Aorta (tissue), 5 donors: ENCODE data around the gene TNFAIP3. TPM values are rescaled to one million over a fixed set of nuclear protein-coding genes. Genes with fewer than 3 reads are reported as not detected.

ENCODE experiments used
- ATAC-seq: fragments of 200-7000 bp; cut with Tn5 transposase; one replicate; pipeline ENCODE4 v1.9.1; 2022; ENCODE audit warnings: moderate library complexity; ENCODE audit not compliant: low FRiP score
- DNase-seq, 2 donors: peaks; one replicate each; pipeline ENCODE4 v3.0.0-alpha.2; 2020
- H3K27ac ChIP-seq, 2 donors: one replicate each; pipeline ENCODE4 v1.5.1; 2013; ENCODE audit warnings: low read length in 2 of 2, mild to moderate bottlenecking in 2 of 2, moderate library complexity in 2 of 2, control low read depth in 1 of 2, inconsistent platforms in 1 of 2, low read depth in 1 of 2
- H3K27me3 ChIP-seq, 2 donors: one replicate each; pipeline ENCODE4 v1.6.1; 2013; ENCODE audit warnings: control low read depth in 1 of 2, low read length in 1 of 2, mild to moderate bottlenecking in 1 of 2, moderate library complexity in 1 of 2; ENCODE audit not compliant: insufficient read depth in 2 of 2, control insufficient read depth in 1 of 2
- H3K36me3 ChIP-seq, 2 donors: one replicate each; pipeline ENCODE4 v1.6.1; 2013; ENCODE audit warnings: control low read depth in 1 of 2, low read length in 1 of 2, mild to moderate bottlenecking in 1 of 2; ENCODE audit not compliant: insufficient read depth in 2 of 2, control insufficient read depth in 1 of 2
- H3K4me1 ChIP-seq, 2 donors: one replicate each; pipeline ENCODE4 v1.6.1; 2013; ENCODE audit warnings: low read length in 2 of 2, control low read depth in 1 of 2, mild to moderate bottlenecking in 1 of 2, moderate library complexity in 1 of 2; ENCODE audit not compliant: insufficient read depth in 2 of 2, control insufficient read depth in 1 of 2
- H3K4me3 ChIP-seq, 2 donors: one replicate each; pipeline ENCODE4 v1.5.1; 2013; ENCODE audit warnings: low read length in 2 of 2, control low read depth in 1 of 2, mild to moderate bottlenecking in 1 of 2
- H3K9me3 ChIP-seq: one replicate; pipeline ENCODE4 v1.6.1; 2013; ENCODE audit warnings: mild to moderate bottlenecking, low read length; ENCODE audit not compliant: control insufficient read depth
- WGBS, 2 donors: extraction: QIAGEN DNeasy Blood & Tissue Kit; methylation state at CpG; one replicate each; pipeline ENCODE4 v1.1.7; 2013; 5-methylcytosine and 5-hydroxymethylcytosine counted together
- intact Hi-C, 2 donors: fragments of 100-400 bp; cut with DNase I; formaldehyde crosslinking; loops; one replicate each; pipeline versions ENCODE4 v1.14.2 to v1.15.0; 2022
- polyA plus RNA-seq, 2 donors: library from polyadenylated mRNA; stranded (reverse); fragments of 200-250 nt; gene quantifications; one replicate each; pipeline ENCODE4 v1.2.3, GENCODE V29; 2013
- total RNA-seq, 2 donors: library from RNA; stranded (reverse); fragmentation: NEBNext Ultra II Directional; extraction: Animal tissue kit (Norgen Biotek cat#: 25700); gene quantifications; one replicate each; pipeline ENCODE4 v1.2.1, GENCODE V29; 2021
- donor health status: healthy with polysubstance abuse.
- donor health status: Bipolar disorder and iron deficiency.
- donor health status: DM: no; HTN: no; CAD: no.
- donor health status: DM: no; HTN: no; CAD: no.
- donor health status: DM: yes; HTN: yes; CAD: no.

Gene TNFAIP3
- total and polyA plus RNA-seq, 4 donors, result 4.9 to 40.2 (median 13.8) TPM

- no peaks in the 10 kb centered on the region for H3K4me1 ChIP-seq
- no peak overlapping the region for H3K27ac ChIP-seq
- 84 to 86% methylated on average over 7 of the region's 7 CpGs for WGBS, 2 donors
- ATAC-seq (no peak), DNase-seq (no peak)
- no peaks in the 10 kb centered on the region for H3K27me3 ChIP-seq
- no peaks in the 10 kb centered on the region for H3K36me3 ChIP-seq
- no peak overlapping the region for H3K4me3 ChIP-seq
- H3K9me3 ChIP-seq, result no peaks in the 10 kb centered on the region
- intact Hi-C loops, result no loop called here
These were observed 13.4 kb upstream of the TNFAIP3 start for GRCh38 chr6:137853569-137854213.

- no peak for ATAC-seq
- Histone ChIP-seq H3K4me3 (no peak overlapping the region), H3K27me3 (no peaks in the 10 kb centered on the region), H3K27ac (no peak overlapping the region), H3K4me1 (no peaks in the 10 kb centered on the region), H3K36me3 (no peaks in the 10 kb centered on the region), H3K9me3 (no peaks in the 10 kb centered on the region)
- DNase-seq, result no peak
- WGBS, 2 donors, result 94 to 96% methylated on average over 2 of the region's 2 CpGs
- intact Hi-C loops, result no loop called here
These were observed 10.7 kb upstream of the TNFAIP3 start for GRCh38 chr6:137856138-137856898.

- Histone ChIP-seq H3K27ac (no peak overlapping the region), H3K36me3 (no peaks in the 10 kb centered on the region), H3K4me3 (no peak overlapping the region), H3K9me3 (no peaks in the 10 kb centered on the region), H3K4me1 (no peaks in the 10 kb centered on the region), H3K27me3 (no peaks in the 10 kb centered on the region)
- intact Hi-C loops, result no loop called here
- DNase-seq (no peak), ATAC-seq (no peak)
- WGBS, 2 donors, result 36 to 40% methylated on average over 3 of the region's 3 CpGs
These were observed 8.0 kb upstream of the TNFAIP3 start for GRCh38 chr6:137859025-137859424.

- intact Hi-C loops, result loop anchor here in 1 of 2 donors (10.0 kb wide), 1 partner anchor 646 kb away; the partner anchor contains the start of gene IFNGR1
- no peaks in the 10 kb centered on the region for H3K27me3 ChIP-seq
- no peaks in the 10 kb centered on the region for H3K4me1 ChIP-seq
- H3K27ac ChIP-seq, result no peak overlapping the region
- H3K36me3 ChIP-seq, result no peaks in the 10 kb centered on the region
- no peak overlapping the region for H3K4me3 ChIP-seq
- WGBS, 2 donors, result 71 to 77% methylated on average over 3 of the region's 3 CpGs
- ATAC-seq, result no peak
- no peak for DNase-seq
- H3K9me3 ChIP-seq, result no peaks in the 10 kb centered on the region
These were observed 6.6 kb upstream of the TNFAIP3 start for GRCh38 chr6:137860394-137861005.

GRCh38 chr6:137861550-137862337 is 5.3 kb upstream of the TNFAIP3 start:
- intact Hi-C loops, result loop anchor here in 1 of 2 donors (10.0 kb wide), 1 partner anchor 647 kb away; the partner anchor contains the start of gene IFNGR1

GRCh38 chr6:137862419-137863090 is 4.5 kb upstream of the TNFAIP3 start:
- no peak for DNase-seq
- no peaks in the 10 kb centered on the region for H3K36me3 ChIP-seq
- H3K27ac ChIP-seq, result no peak overlapping the region
- 7 to 17% methylated on average over 5 of the region's 5 CpGs for WGBS, 2 donors
- no peak overlapping the region for H3K4me3 ChIP-seq
- intact Hi-C loops, result loop anchor here in 1 of 2 donors (10.0 kb wide), 1 partner anchor 648 kb away; the partner anchor contains the start of gene IFNGR1
- no peaks in the 10 kb centered on the region for H3K9me3 ChIP-seq
- no peaks in the 10 kb centered on the region for H3K4me1 ChIP-seq
- no peak for ATAC-seq
- H3K27me3 ChIP-seq, result no peaks in the 10 kb centered on the region

More at GRCh38 chr6:137861550-137862337, 5.3 kb upstream of the TNFAIP3 start:
- 59 to 61% methylated on average over 3 of the region's 3 CpGs for WGBS, 2 donors
- no peaks in the 10 kb centered on the region for H3K27me3 ChIP-seq
- no peaks in the 10 kb centered on the region for H3K36me3 ChIP-seq
- no peak overlapping the region for H3K4me3 ChIP-seq
- no peaks in the 10 kb centered on the region for H3K4me1 ChIP-seq
- ATAC-seq, result no peak
- no peaks in the 10 kb centered on the region for H3K9me3 ChIP-seq
- DNase-seq, result no peak
- H3K27ac ChIP-seq, result no peak overlapping the region

- Histone ChIP-seq H3K27me3 (no peaks in the 10 kb centered on the region), H3K27ac (no peak overlapping the region), H3K36me3 (no peaks in the 10 kb centered on the region), H3K4me3 (no peak overlapping the region), H3K9me3 (no peaks in the 10 kb centered on the region), H3K4me1 (no peaks in the 10 kb centered on the region)
- 15 to 20% methylated on average over 4 of the region's 4 CpGs for WGBS, 2 donors
- DNase-seq, result no peak
- no peak for ATAC-seq
- intact Hi-C loops, result loop anchor here in 1 of 2 donors (10.0 kb wide), 1 partner anchor 648 kb away; the partner anchor contains the start of gene IFNGR1
These were observed 3.8 kb upstream of the TNFAIP3 start for GRCh38 chr6:137863091-137863797.
